Breast epithelium (tissue), 4 donors: ENCODE data around the gene ZKSCAN4. TPM values are rescaled to one million over a fixed set of nuclear protein-coding genes. Genes with fewer than 3 reads are reported as not detected.

Source experiments
- DNase-seq, 2 donors: peaks; one replicate each; pipeline ENCODE4 v3.0.0-alpha.2; 2019; ENCODE audit warnings: low spot score in 2 of 2
- H3K27ac ChIP-seq, 2 donors: fragments of 200-600 bp; sonication (generic) in 1 of 2; one replicate each; pipeline ENCODE4 v1.5.1; 2016 to 2019; ENCODE audit warnings: mild to moderate bottlenecking in 1 of 2
- H3K27me3 ChIP-seq, 2 donors: fragments of 200-600 bp; sonication (generic) in 1 of 2; one replicate each; pipeline versions ENCODE4 v1.5.1 to v1.6.0; 2017 to 2019; ENCODE audit warnings: control low read depth in 1 of 2, mild to moderate bottlenecking in 1 of 2
- H3K36me3 ChIP-seq: fragments of 200-600 bp; one replicate; pipeline ENCODE4 v1.5.1; 2019
- H3K4me1 ChIP-seq, 2 donors: fragments of 200-600 bp; sonication (generic); one replicate each; pipeline ENCODE4 v1.5.1; 2016 to 2019; ENCODE audit warnings: control low read depth in 1 of 2
- H3K4me3 ChIP-seq, 3 donors: fragments of 200-600 bp; sonication (generic); 1 replicate in 2 of 3; 2 replicates in 1 of 3; pipeline ENCODE4 v1.5.1; 2016 to 2019; ENCODE audit warnings: mild to moderate bottlenecking in 3 of 3, moderate library complexity in 2 of 3
- H3K9me3 ChIP-seq, 2 donors: fragments of 200-600 bp; sonication (generic) in 1 of 2; one replicate each; pipeline ENCODE4 v1.5.1; 2016 to 2019; ENCODE audit warnings: control low read depth in 1 of 2
- CTCF ChIP-seq, 3 donors: fragments of 450-650 bp; IDR thresholded peaks; one replicate each; pipeline ENCODE4 v1.5.1; 2016 to 2017; ENCODE audit warnings: antibody characterized with exemption in 3 of 3, mild to moderate bottlenecking in 3 of 3, moderate library complexity in 3 of 3
- POLR2A ChIP-seq: fragments of 450-650 bp; IDR thresholded peaks from one replicate; pipeline ENCODE4 v1.6.1; 2016; ENCODE audit warnings: antibody characterized with exemption, mild to moderate bottlenecking, moderate library complexity
- POLR2AphosphoS5 ChIP-seq, 3 donors: sonication (generic); formaldehyde crosslinking; IDR thresholded peaks; one replicate each; pipeline ENCODE4 v1.6.1; 2017; ENCODE audit warnings: antibody characterized with exemption in 3 of 3
- intact Hi-C: fragments of 100-400 bp; cut with DNase I; formaldehyde crosslinking; loops from one replicate; pipeline ENCODE4 v1.15.1; 2023; ENCODE audit warnings: low total_unique reads
- total RNA-seq, 3 donors: library from RNA; depleted of rRNA; stranded (reverse); fragments of >200 nt; gene quantifications; one replicate each; pipeline ENCODE4 v1.1.0, GENCODE V29; 2016

The ZKSCAN4 gene
- total RNA-seq, 3 donors from 2014 or later = 2.4 to 7.2 (median 5.9) TPM

- intact Hi-C loops = no loop called here
- DNase-seq = no peak
- no peak overlapping the region for H3K27ac ChIP-seq
- peaks cover 2 to 5% of the 10 kb centered on the region in 2 donors for H3K4me1 ChIP-seq
- no peaks in the 10 kb centered on the region for H3K27me3 ChIP-seq
- no peaks in the 10 kb centered on the region for H3K36me3 ChIP-seq
- no peak overlapping the region for H3K4me3 ChIP-seq
- no peaks in the 10 kb centered on the region for H3K9me3 ChIP-seq
- TF ChIP-seq POLR2A (no peak), POLR2AphosphoS5 (IDR thresholded peaks at IDR 0.05) (no peak), CTCF (IDR thresholded peaks at IDR 0.05) (no peak)
Observed at GRCh38 chr6:28248916-28249315, 3.2 kb downstream of the ZKSCAN4 start.

GRCh38 chr6:28245206-28245941 lies 6.7 kb downstream of the ZKSCAN4 start:
- no peak overlapping the region for H3K27ac ChIP-seq
- no peaks in the 10 kb centered on the region for H3K27me3 ChIP-seq
- intact Hi-C loops = no loop called here
- H3K4me1 ChIP-seq = no peaks in the 10 kb centered on the region
- H3K9me3 ChIP-seq = no peaks in the 10 kb centered on the region
- no peaks in the 10 kb centered on the region for H3K36me3 ChIP-seq
- no peak for DNase-seq
- no peak overlapping the region for H3K4me3 ChIP-seq
- TF ChIP-seq POLR2AphosphoS5 (IDR thresholded peaks at IDR 0.05) = no peak
- TF ChIP-seq CTCF (IDR thresholded peaks at IDR 0.05) = no peak
- TF ChIP-seq POLR2A = no peak

DNA sequence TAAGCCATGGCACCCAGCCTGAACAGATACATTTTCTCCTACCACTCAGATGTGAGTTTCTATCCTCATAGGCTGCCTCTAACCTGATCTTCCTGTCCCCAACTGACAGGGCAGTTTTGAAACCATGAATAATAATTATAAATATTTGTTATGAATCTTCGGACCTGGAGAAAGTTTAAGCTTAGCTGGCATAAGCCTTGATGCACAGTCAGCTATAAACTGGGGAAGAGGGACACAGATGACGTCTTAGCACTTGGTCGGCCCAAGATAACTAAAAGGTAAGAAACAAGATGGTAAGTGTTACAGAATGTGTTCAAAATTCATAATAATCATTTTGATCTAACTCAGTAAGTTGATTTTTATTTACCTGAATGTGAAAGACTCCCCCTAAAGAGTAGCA lies 8.1 kb downstream of the ZKSCAN4 start:
- H3K36me3 ChIP-seq = no peaks in the 10 kb centered on the region
- H3K4me3 ChIP-seq = no peak overlapping the region

GRCh38 chr6:28240471-28240870 lies 11.6 kb downstream of the ZKSCAN4 start:
- Histone ChIP-seq H3K4me3 (no peak overlapping the region), H3K27ac (no peak overlapping the region), H3K4me1 (no peaks in the 10 kb centered on the region), H3K9me3 (no peaks in the 10 kb centered on the region), H3K27me3 (no peaks in the 10 kb centered on the region), H3K36me3 (no peaks in the 10 kb centered on the region)
- no peak for DNase-seq
- intact Hi-C loops = loop anchor here (2.0 kb wide), 1 partner anchor 30 kb away; no protein-coding TSS in a partner anchor
- no peak for TF ChIP-seq CTCF (IDR thresholded peaks at IDR 0.05)
- no peak for TF ChIP-seq POLR2A

More for the DNA sequence above, 8.1 kb downstream of the ZKSCAN4 start:
- TF ChIP-seq POLR2A (no peak), POLR2AphosphoS5 (IDR thresholded peaks at IDR 0.05) (no peak), CTCF (IDR thresholded peaks at IDR 0.05) (no peak)
- no peak overlapping the region for H3K27ac ChIP-seq
- intact Hi-C loops = no loop called here
- no peaks in the 10 kb centered on the region for H3K27me3 ChIP-seq
- no peaks in the 10 kb centered on the region for H3K9me3 ChIP-seq
- H3K4me1 ChIP-seq = no peaks in the 10 kb centered on the region
- DNase-seq = no peak

DNA sequence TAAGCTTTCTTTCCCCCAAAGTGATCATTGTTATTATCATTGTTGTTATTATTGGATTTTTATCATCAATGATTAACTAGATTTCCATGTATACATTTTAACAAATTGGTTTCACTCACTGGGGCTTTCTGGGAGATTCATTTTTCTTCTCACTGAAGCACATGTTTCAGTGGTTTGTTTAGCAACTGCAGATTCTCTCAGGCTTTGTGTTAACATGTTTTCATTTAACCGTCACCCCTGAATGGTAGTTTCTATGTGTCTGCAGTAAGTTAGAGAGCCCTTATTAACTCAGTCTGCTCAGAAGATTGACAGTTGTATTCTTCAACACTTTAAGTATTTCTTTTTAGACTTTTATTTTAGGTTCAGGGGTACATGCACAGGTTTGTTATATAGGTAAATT lies 12.4 kb downstream of the ZKSCAN4 start:
- Histone ChIP-seq H3K27ac (no peak overlapping the region), H3K36me3 (no peaks in the 10 kb centered on the region), H3K9me3 (no peaks in the 10 kb centered on the region), H3K4me1 (no peaks in the 10 kb centered on the region), H3K4me3 (no peak overlapping the region), H3K27me3 (no peaks in the 10 kb centered on the region)
- no peak for TF ChIP-seq POLR2AphosphoS5 (IDR thresholded peaks at IDR 0.05)
- no peak for TF ChIP-seq POLR2A
- no peak for TF ChIP-seq CTCF (IDR thresholded peaks at IDR 0.05)
- intact Hi-C loops = loop anchor here (2.0 kb wide), 1 partner anchor 31 kb away; no protein-coding TSS in a partner anchor
- DNase-seq = no peak
